SU-DHL-6 (cell line): ENCODE results near the gene IL17RC.

Experiments
- H2AFZ ChIP-seq: fragments of 200-600 bp; sonication (generic); 2 replicates; pipeline ENCODE4 v1.6.1; 2014; ENCODE audit warnings: low read depth, mild to moderate bottlenecking, moderate library complexity, mixed read lengths, antibody characterized with exemption, low read length; ENCODE audit not compliant: severe bottlenecking
- H3F3A ChIP-seq: fragments of 200-600 bp; shearing (Covaris generic); 2 replicates; pipeline ENCODE4 v1.6.0; 2016; ENCODE audit warnings: antibody characterized with exemption, mild to moderate bottlenecking; ENCODE audit not compliant: insufficient read depth
- H3K27ac ChIP-seq: fragments of 200-600 bp; sonication (generic); 2 replicates; pipeline ENCODE4 v1.5.1; 2016; ENCODE audit warnings: low read depth, mild to moderate bottlenecking, low read length, moderate library complexity, mixed read lengths
- H3K27me3 ChIP-seq: fragments of 200-600 bp; sonication (generic), shearing (Covaris generic); 2 replicates; pipeline ENCODE4 v1.6.0; 2014; ENCODE audit warnings: mild to moderate bottlenecking, low read length
- H3K36me3 ChIP-seq: fragments of 200-600 bp; sonication (generic); 2 replicates; pipeline ENCODE4 v1.6.1; 2014; ENCODE audit warnings: mild to moderate bottlenecking, low read length, mixed read lengths
- H3K4me2 ChIP-seq: fragments of 300-600, 200-600 bp; shearing (Covaris generic), sonication (generic); 2 replicates; pipeline ENCODE4 v1.6.0; 2014; ENCODE audit warnings: low read length, low read depth, mild to moderate bottlenecking; ENCODE audit not compliant: poor library complexity, severe bottlenecking
- H3K4me3 ChIP-seq: fragments of 200-600 bp; sonication (generic); 2 replicates; pipeline ENCODE4 v1.5.1; 2014; ENCODE audit warnings: antibody characterized with exemption, low read length, mild to moderate bottlenecking, mixed read lengths; ENCODE audit not compliant: insufficient read depth, poor library complexity, severe bottlenecking
- H3K79me2 ChIP-seq: fragments of 200-600 bp; sonication (generic); 2 replicates; pipeline ENCODE4 v1.6.1; 2014; ENCODE audit warnings: mild to moderate bottlenecking, low read length, moderate library complexity; ENCODE audit not compliant: insufficient read depth
- H3K9ac ChIP-seq: fragments of 200-600 bp; sonication (generic); 2 replicates; pipeline ENCODE4 v1.7.0; 2014; ENCODE audit warnings: mild to moderate bottlenecking, low read length
- H3K9me2 ChIP-seq: fragments of 200-600 bp; sonication (generic); replicated peaks from 2 replicates; pipeline ENCODE4 v1.6.1; 2014; ENCODE audit warnings: low read length; ENCODE audit not compliant: insufficient read depth
- H3K9me3 ChIP-seq: fragments of 200-600 bp; sonication (generic); 2 replicates; pipeline ENCODE4 v1.6.1; 2014; ENCODE audit warnings: low read length, mixed read lengths; ENCODE audit not compliant: insufficient read depth
- H4K20me1 ChIP-seq: fragments of 200-600 bp; sonication (generic); 2 replicates; pipeline ENCODE4 v1.6.1; 2014; ENCODE audit warnings: low read depth, mild to moderate bottlenecking, antibody characterized with exemption, low read length, moderate library complexity, mixed read lengths
- EZH2phosphoT487 ChIP-seq: fragments of 200-600 bp; sonication (generic), shearing (Covaris generic); conservative IDR thresholded peaks from 2 replicates; pipeline ENCODE4 v1.6.1; 2018; ENCODE audit warnings: mild to moderate bottlenecking, antibody characterized with exemption, low read length, moderate library complexity, mixed read lengths
- TF ChIP-seq, protein P1 (sequence below): fragments of 200-600 bp; sonication (generic); IDR thresholded peaks from one replicate; pipeline ENCODE4 v1.5.1; 2017; ENCODE audit warnings: antibody characterized with exemption, mild to moderate bottlenecking, low read length, moderate library complexity; ENCODE audit not compliant: insufficient read depth, poor library complexity, severe bottlenecking

IL17RC gene

DNA sequence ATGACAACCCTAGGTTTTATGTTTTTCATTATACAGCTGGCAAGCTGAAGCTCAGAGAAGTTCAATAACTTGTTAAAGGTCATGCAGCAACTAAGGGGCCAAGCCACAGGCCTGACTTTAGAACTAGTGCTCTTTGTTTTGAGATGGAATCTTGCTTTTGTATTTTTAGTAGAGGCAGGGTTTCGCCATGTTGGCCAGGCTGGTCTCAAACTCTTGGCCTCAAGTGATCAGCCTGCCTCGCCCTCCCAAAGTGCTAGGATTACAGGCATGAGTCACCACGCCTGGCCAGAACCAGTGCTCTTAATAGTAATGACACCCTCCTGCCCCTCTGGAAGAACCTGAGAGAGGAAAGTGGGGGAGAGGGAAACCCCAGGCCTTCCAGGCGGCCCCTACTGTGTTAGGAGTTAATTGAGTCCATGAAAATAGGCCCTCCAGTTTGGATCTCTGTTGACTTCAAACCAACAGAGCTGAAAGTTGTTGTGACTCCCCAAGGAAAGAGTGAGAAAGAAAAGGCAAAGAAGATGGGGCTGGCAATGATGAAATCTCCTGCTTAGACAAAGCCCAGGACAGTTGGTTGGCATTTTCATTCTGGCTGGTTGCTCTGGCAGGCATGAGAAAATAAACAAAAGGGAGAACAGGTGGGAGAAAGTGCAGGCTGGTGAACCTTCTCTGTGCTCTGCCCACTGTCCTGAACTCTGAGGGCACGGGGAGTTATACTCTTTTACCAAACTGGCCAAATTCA, 38.9 kb downstream of the IL17RC start:
- TF ChIP-seq, protein P1, sequence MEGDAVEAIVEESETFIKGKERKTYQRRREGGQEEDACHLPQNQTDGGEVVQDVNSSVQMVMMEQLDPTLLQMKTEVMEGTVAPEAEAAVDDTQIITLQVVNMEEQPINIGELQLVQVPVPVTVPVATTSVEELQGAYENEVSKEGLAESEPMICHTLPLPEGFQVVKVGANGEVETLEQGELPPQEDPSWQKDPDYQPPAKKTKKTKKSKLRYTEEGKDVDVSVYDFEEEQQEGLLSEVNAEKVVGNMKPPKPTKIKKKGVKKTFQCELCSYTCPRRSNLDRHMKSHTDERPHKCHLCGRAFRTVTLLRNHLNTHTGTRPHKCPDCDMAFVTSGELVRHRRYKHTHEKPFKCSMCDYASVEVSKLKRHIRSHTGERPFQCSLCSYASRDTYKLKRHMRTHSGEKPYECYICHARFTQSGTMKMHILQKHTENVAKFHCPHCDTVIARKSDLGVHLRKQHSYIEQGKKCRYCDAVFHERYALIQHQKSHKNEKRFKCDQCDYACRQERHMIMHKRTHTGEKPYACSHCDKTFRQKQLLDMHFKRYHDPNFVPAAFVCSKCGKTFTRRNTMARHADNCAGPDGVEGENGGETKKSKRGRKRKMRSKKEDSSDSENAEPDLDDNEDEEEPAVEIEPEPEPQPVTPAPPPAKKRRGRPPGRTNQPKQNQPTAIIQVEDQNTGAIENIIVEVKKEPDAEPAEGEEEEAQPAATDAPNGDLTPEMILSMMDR = no peak
- no peak for TF ChIP-seq EZH2phosphoT487
- Histone ChIP-seq H3K4me3 (no peak overlapping the region), H3K9ac (no peak overlapping the region), H3K79me2 (no peaks in the 10 kb centered on the region), H3K36me3 (no peaks in the 10 kb centered on the region), H3F3A (no peaks in the 10 kb centered on the region), H2AFZ (no peak overlapping the region), H3K9me2 (no peaks in the 10 kb centered on the region), H4K20me1 (no peaks in the 10 kb centered on the region), H3K4me2 (no peak overlapping the region), H3K9me3 (no peaks in the 10 kb centered on the region), H3K27ac (no peak overlapping the region), H3K27me3 (no peaks in the 10 kb centered on the region)

DNA sequence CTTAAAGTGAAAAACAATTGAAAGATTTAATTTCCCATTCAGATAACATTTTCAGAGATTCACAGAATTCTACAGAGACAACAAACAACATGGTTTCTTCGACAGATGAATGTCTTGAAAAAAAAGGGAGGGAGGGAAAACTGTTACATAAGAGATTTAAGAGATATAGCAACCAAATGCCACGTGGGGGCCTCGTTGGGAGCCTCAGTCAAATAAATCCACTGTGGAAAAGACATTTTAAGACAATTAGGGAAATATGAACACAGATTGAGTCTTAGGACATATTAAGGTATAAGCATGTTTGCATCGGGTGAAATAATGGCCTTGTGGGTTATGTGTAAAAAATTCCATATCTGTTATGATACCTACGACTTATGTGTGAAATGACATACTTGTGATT, 40.3 kb downstream of the IL17RC start:
- no peak overlapping the region for H3K9ac ChIP-seq
- no peaks in the 10 kb centered on the region for H3K27me3 ChIP-seq
- no peak overlapping the region for H3K4me2 ChIP-seq
- H3K9me2 ChIP-seq = no peaks in the 10 kb centered on the region
- no peak overlapping the region for H3K4me3 ChIP-seq
- no peaks in the 10 kb centered on the region for H4K20me1 ChIP-seq
- no peak for TF ChIP-seq EZH2phosphoT487
- TF ChIP-seq, protein P1 = no peak
- no peak overlapping the region for H3K27ac ChIP-seq
- H2AFZ ChIP-seq = no peak overlapping the region
- H3K36me3 ChIP-seq = no peaks in the 10 kb centered on the region
- no peaks in the 10 kb centered on the region for H3K9me3 ChIP-seq
- H3K79me2 ChIP-seq = no peaks in the 10 kb centered on the region
- no peaks in the 10 kb centered on the region for H3F3A ChIP-seq

DNA sequence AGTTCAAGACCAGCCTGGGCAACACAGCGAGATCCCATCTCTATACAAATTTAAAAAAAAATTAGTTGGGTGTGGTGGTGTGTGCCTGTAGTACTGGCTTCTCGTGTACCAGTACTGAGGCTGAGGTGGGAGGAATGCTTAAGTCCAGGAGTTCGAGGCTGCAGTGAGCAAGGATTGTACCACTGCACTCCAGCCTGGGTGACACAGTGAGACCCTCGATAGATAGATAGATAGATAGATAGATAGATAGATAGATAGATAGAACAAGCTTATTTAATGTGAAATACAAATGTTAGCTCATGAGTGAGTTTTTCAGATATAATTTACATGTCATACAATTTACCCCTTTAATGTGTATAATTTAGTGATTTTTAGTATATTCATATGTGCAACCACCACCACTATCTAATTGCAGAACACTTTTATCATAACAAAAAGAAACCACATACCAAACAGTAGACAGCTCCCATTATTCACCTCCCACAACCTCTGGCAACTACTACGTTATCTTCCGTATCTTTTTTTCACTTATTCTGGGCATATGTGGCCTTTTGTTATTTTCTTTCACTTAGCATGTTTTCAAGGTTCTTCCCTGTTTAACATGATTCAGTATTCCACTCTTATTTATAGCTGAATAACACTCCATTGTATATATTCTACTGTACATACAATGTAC, 48.4 kb downstream of the IL17RC start:
- no peak overlapping the region for H2AFZ ChIP-seq
- 0 out of 2 replicates have a peak, but pooled peaks cover 8% of the 10 kb centered on the region for H3K36me3 ChIP-seq
- H3K9ac ChIP-seq = no peak overlapping the region
- H3F3A ChIP-seq = no peaks in the 10 kb centered on the region
- no peaks in the 10 kb centered on the region for H3K27me3 ChIP-seq
- TF ChIP-seq EZH2phosphoT487 = no peak
- TF ChIP-seq, protein P1 = no peak
- no peaks in the 10 kb centered on the region for H3K79me2 ChIP-seq
- H3K9me3 ChIP-seq = no peaks in the 10 kb centered on the region
- H3K4me3 ChIP-seq = no peak overlapping the region
- no peak overlapping the region for H3K27ac ChIP-seq
- no peaks in the 10 kb centered on the region for H4K20me1 ChIP-seq
- H3K4me2 ChIP-seq = no peak overlapping the region
- no peaks in the 10 kb centered on the region for H3K9me2 ChIP-seq
